ENCODE results near the gene OBI1.

Gene OBI1

GRCh38 chr13:78608252-78608687, 50.7 kb downstream of the OBI1 start:
- no peak for DNase-seq (ENCODE audit: low read depth)

GRCh38 chr13:78607409-78608251, 51.3 kb downstream of the OBI1 start:
- no peak for TF ChIP-seq CTCF (conservative IDR thresholded peaks at IDR 0.05; ENCODE audit: low read depth, low read length)
- no peak for DNase-seq (ENCODE audit: low read depth)
- H3K4me3 ChIP-seq (ENCODE audit: low read length) = no peak overlapping the region

More at GRCh38 chr13:78608252-78608687, 50.7 kb downstream of the OBI1 start:
- no peak for TF ChIP-seq CTCF (conservative IDR thresholded peaks at IDR 0.05; ENCODE audit: low read depth, low read length)
- H3K4me3 ChIP-seq (ENCODE audit: low read length) = no peak overlapping the region

- TF ChIP-seq CTCF (conservative IDR thresholded peaks at IDR 0.05; ENCODE audit: low read depth, low read length) = no peak
- DNase-seq (ENCODE audit: low read depth) = no peak
These were observed 52.2 kb downstream of the OBI1 start for GRCh38 chr13:78606471-78607408.

GRCh38 chr13:78604782-78605611, 54.0 kb downstream of the OBI1 start:
- no peak for DNase-seq (ENCODE audit: low read depth)
- no peak for TF ChIP-seq CTCF (conservative IDR thresholded peaks at IDR 0.05; ENCODE audit: low read depth, low read length)
- H3K4me3 ChIP-seq (ENCODE audit: low read length) = no peak overlapping the region

More at GRCh38 chr13:78606471-78607408, 52.2 kb downstream of the OBI1 start:
- no peak overlapping the region for H3K4me3 ChIP-seq (ENCODE audit: low read length)

- TF ChIP-seq CTCF (conservative IDR thresholded peaks at IDR 0.05; ENCODE audit: low read depth, low read length) = no peak
- no peak for DNase-seq (ENCODE audit: low read depth)
- peak within 1 kb of the TSS; percentile 25 for H3K4me3 ChIP-seq (ENCODE audit: low read length)
These were observed 55.6 kb downstream of the OBI1 start, which contains the start of gene POU4F1 for GRCh38 chr13:78603240-78603957. TSS of gene POU4F1 (minus strand) at chr13:78603552. CDS start at chr13:78603326, 226 bp downstream.

Measured in retinal pigment epithelial cell (primary cell).